HG03135 (cell line): ENCODE measurements around the gene BLMH.
A peak's percentile ranks its signal among the peaks of the same experiment; 100 is the strongest.

Source experiments
- ATAC-seq: cut with Tn5 transposase; IDR thresholded peaks from one replicate; pipeline ENCODE4 v1.9.1; 2021; ENCODE audit warnings: mild to moderate bottlenecking, moderate library complexity; ENCODE audit not compliant: unreplicated experiment

The BLMH gene

GRCh38 chr17:30291543-30292285 is at the start of gene BLMH:
BLMH (minus strand) TSS chr17:30291944; CDS start chr17:30291819, 125 bp downstream.
- peak; percentile 61 for ATAC-seq

- no peak for ATAC-seq
Measured at GRCh38 chr17:30340801-30341356, 49.1 kb upstream of the BLMH start.

- no peak for ATAC-seq
Measured at GRCh38 chr17:30339086-30339485, 47.3 kb upstream of the BLMH start.

- no peak for ATAC-seq
Measured at GRCh38 chr17:30337393-30337999, 45.8 kb upstream of the BLMH start.

GRCh38 chr17:30336369-30337171 is 44.8 kb upstream of the BLMH start:
- ATAC-seq: no peak

GRCh38 chr17:30334421-30334820 is 42.7 kb upstream of the BLMH start:
- no peak for ATAC-seq

GRCh38 chr17:30333503-30334360 is 42.0 kb upstream of the BLMH start, which contains the start of gene TMIGD1:
TMIGD1 (minus strand) TSS chr17:30334057; CDS start chr17:30332133, 1,924 bp downstream.
- no peak for ATAC-seq

- ATAC-seq: no peak
Measured at GRCh38 chr17:30332057-30332542, 40.4 kb upstream of the BLMH start.

- ATAC-seq: no peak
Measured at GRCh38 chr17:30326809-30327208, 35.1 kb upstream of the BLMH start.

- no peak for ATAC-seq
Measured at GRCh38 chr17:30324723-30325122, 33.0 kb upstream of the BLMH start.

GRCh38 chr17:30323895-30324319 is 32.2 kb upstream of the BLMH start:
- ATAC-seq: no peak

GRCh38 chr17:30323262-30323894 is 31.6 kb upstream of the BLMH start:
- no peak for ATAC-seq

- ATAC-seq: no peak
Measured at GRCh38 chr17:30321314-30321713, 29.6 kb upstream of the BLMH start.

- ATAC-seq: no peak
Measured at GRCh38 chr17:30318155-30318554, 26.4 kb upstream of the BLMH start.

- no peak for ATAC-seq
Measured at GRCh38 chr17:30316736-30317135, 25.0 kb upstream of the BLMH start.

- no peak for ATAC-seq
Measured at GRCh38 chr17:30315106-30315505, 23.4 kb upstream of the BLMH start.

GRCh38 chr17:30314474-30314873 is 22.7 kb upstream of the BLMH start:
- ATAC-seq: no peak

GRCh38 chr17:30312226-30312625 is 20.5 kb upstream of the BLMH start:
- ATAC-seq: no peak

- ATAC-seq: no peak
Measured at GRCh38 chr17:30310562-30310961, 18.8 kb upstream of the BLMH start.

GRCh38 chr17:30309591-30309990 is 17.8 kb upstream of the BLMH start:
- ATAC-seq: no peak
